Measurements from ENCODE around the gene SERPINB1.
"Not testable (repeated sequence)": the region's sequence is repeated elsewhere in the genome, so short reads cannot be mapped to it uniquely, and the experiment has no call there.

DNA sequence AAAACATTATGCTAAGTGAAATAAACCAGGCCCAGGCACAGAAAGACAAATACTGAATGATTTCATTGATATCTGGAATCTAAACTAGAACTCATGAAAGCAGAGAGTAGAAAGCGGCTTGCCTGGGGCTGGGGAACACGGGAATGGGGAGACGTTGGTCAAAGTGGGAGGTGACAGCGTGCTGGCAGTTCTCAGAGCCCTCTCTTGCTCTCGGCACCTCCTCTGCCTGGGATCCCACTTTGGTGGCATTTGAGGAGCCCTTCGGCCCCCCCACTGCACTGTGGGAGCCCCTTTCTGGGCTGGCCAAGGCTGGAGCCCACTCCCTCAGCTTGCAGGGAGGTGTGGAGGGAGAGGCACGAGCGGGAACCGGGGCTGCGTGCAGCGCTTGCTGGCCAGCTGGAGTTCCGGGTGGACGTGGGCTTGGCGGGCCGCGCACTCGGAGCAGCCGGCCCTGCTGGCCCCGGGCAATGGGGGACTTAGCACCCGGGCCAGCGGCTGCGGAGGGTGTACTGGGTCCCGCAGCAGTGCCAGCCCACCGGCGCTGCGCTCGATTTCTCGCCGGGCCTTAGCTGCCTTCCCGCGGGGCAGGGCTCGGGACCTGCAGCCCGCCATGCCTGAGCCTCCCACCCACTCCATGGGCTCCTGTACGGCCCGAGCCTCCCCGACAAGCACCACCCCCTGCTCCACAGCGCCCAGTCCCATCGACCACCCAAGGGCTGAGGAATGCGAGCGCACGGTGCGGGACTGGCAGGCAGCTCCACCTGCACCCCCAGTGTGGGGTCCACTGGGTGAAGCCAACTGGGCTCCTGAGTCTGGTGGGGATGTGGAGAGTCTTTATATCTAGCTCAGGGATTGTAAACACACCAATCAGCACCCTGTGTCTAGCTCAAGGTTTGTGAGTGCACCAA lies 18.4 kb upstream of the SERPINB1 start:
- not testable (repeated sequence) for TF ChIP-seq ZNF501 (tag by site-specific recombination; IDR thresholded peaks at IDR 0.05); ZNF274 (IDR thresholded peaks at IDR 0.05; ENCODE audit: low read length); ZNF274 (tag by site-specific recombination; IDR thresholded peaks at IDR 0.05; ENCODE audit: borderline replicate concordance); ZNF133 (tag by site-specific recombination; IDR thresholded peaks at IDR 0.05); ZFP3 (tag by site-specific recombination; IDR thresholded peaks at IDR 0.05; ENCODE audit: low read depth); OVOL3 (tag by site-specific recombination; IDR thresholded peaks at IDR 0.05); ZNF596 (tag by site-specific recombination; IDR thresholded peaks at IDR 0.05)
